Psoas muscle (tissue), 8 donors: ENCODE measurements around the gene CYP2R1. TPM values are rescaled to one million over a fixed set of nuclear protein-coding genes. Genes with fewer than 3 reads are reported as not detected.
"Not testable (repeated sequence)": the region's sequence is repeated elsewhere in the genome, so short reads cannot be mapped to it uniquely, and the experiment has no call there.

Experiments used
- ATAC-seq, 4 donors: fragments of 200-7000 bp; cut with Tn5 transposase; one replicate each; pipeline ENCODE4 v1.9.1; 2020; ENCODE audit warnings: moderate library complexity in 3 of 4, mild to moderate bottlenecking in 2 of 4
- DNase-seq, 2 donors: peaks; one replicate each; pipeline ENCODE4 v3.0.0-alpha.2; 2020
- H3K27ac ChIP-seq: fragments of 200-600 bp; one replicate; pipeline ENCODE4 v1.8.0; 2022
- H3K27me3 ChIP-seq, 3 donors: fragments of 200-600 bp in 1 of 3; one replicate each; pipeline versions ENCODE4 v1.6.1 to v1.8.0; 2013 to 2022; ENCODE audit warnings: low read length in 2 of 3, mild to moderate bottlenecking in 2 of 3, moderate library complexity in 1 of 3; ENCODE audit not compliant: insufficient read depth in 3 of 3
- H3K36me3 ChIP-seq, 2 donors: fragments of 200-600 bp in 1 of 2; one replicate each; pipeline versions ENCODE4 v1.6.1 to v1.8.0; 2013 to 2022; ENCODE audit warnings: low read depth in 1 of 2, mild to moderate bottlenecking in 1 of 2, moderate library complexity in 1 of 2; ENCODE audit not compliant: insufficient read depth in 1 of 2
- H3K4me1 ChIP-seq: fragments of 200-600 bp; one replicate; pipeline ENCODE4 v1.8.0; 2022
- H3K4me3 ChIP-seq: fragments of 200-600 bp; one replicate; pipeline ENCODE4 v1.8.0; 2022; ENCODE audit warnings: mild to moderate bottlenecking
- H3K9me3 ChIP-seq: fragments of 200-600 bp; one replicate; pipeline ENCODE4 v1.8.0; 2022
- WGBS, 3 donors: extraction: QIAGEN DNeasy Blood & Tissue Kit; methylation state at CpG; one replicate each; pipeline versions ENCODE4 v1.1.6 to v1.1.7; 2013; 5-methylcytosine and 5-hydroxymethylcytosine counted together
- intact Hi-C, 2 donors: fragments of 100-400 bp; cut with DNase I; formaldehyde crosslinking; loops; one replicate each; pipeline versions ENCODE4 v1.11.0 to v1.14.2; 2022
- polyA plus RNA-seq, 3 donors: library from polyadenylated mRNA; stranded (reverse); fragments of 200-250 nt; gene quantifications; one replicate each; pipeline ENCODE4 v1.2.3, GENCODE V29; 2013
- total RNA-seq, 4 donors: library from RNA; stranded (reverse); fragmentation: NEBNext Ultra II Directional in 2 of 4; extraction: Animal tissue kit (Norgen Biotek cat#: 25700) in 2 of 4; gene quantifications; one replicate each; pipeline versions ENCODE4 v1.2.1 to v1.2.4, GENCODE V29; 2021 to 2023
- TF ChIP-seq, protein P1 (sequence below): fragments of 200-600 bp; IDR thresholded peaks from one replicate; pipeline ENCODE4 v1.8.0; 2022; ENCODE audit warnings: antibody characterized with exemption
- donor health status: healthy with polysubstance abuse.
- donor health status: DM: no; HTN: no; CAD: no; lungs with moderate emphysema.
- donor health status: Bipolar disorder and iron deficiency.
- donor health status: healthy.
- donor health status: DM: yes; HTN: yes; CAD: no.
- donor health status: DM: no; HTN: no; CAD: no.
- donor health status: DM: no; HTN: no; CAD: no.
- donor health status: DM: yes; HTN: yes; CAD: no.

CYP2R1 gene
- total and polyA plus RNA-seq, 7 donors: 3.1 to 12.6 (median 6.7) TPM

GRCh38 chr11:14875163-14875562 lies 16.9 kb downstream of the CYP2R1 start:
- H3K4me3 ChIP-seq: no peak overlapping the region
- TF ChIP-seq, protein P1, sequence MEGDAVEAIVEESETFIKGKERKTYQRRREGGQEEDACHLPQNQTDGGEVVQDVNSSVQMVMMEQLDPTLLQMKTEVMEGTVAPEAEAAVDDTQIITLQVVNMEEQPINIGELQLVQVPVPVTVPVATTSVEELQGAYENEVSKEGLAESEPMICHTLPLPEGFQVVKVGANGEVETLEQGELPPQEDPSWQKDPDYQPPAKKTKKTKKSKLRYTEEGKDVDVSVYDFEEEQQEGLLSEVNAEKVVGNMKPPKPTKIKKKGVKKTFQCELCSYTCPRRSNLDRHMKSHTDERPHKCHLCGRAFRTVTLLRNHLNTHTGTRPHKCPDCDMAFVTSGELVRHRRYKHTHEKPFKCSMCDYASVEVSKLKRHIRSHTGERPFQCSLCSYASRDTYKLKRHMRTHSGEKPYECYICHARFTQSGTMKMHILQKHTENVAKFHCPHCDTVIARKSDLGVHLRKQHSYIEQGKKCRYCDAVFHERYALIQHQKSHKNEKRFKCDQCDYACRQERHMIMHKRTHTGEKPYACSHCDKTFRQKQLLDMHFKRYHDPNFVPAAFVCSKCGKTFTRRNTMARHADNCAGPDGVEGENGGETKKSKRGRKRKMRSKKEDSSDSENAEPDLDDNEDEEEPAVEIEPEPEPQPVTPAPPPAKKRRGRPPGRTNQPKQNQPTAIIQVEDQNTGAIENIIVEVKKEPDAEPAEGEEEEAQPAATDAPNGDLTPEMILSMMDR: no peak
- peaks cover 0 to 42% of the 10 kb centered on the region in 2 donors for H3K36me3 ChIP-seq
- H3K9me3 ChIP-seq: no peaks in the 10 kb centered on the region
- H3K27me3 ChIP-seq: no peaks in the 10 kb centered on the region
- ATAC-seq (no peak), DNase-seq (no peak)
- no peak overlapping the region for H3K27ac ChIP-seq
- no peaks in the 10 kb centered on the region for H3K4me1 ChIP-seq
- WGBS, 3 donors: 95 to 97% (median 96%) methylated on average over 5 of the region's 5 CpGs
- intact Hi-C loops: no loop called here

GRCh38 chr11:14873632-14874031 lies 18.4 kb downstream of the CYP2R1 start:
- DNase-seq (no peak), ATAC-seq (no peak)
- intact Hi-C loops: no loop called here
- Histone ChIP-seq H3K27me3 (no peaks in the 10 kb centered on the region), H3K36me3 (peaks cover 0 to 34% of the 10 kb centered on the region in 2 donors), H3K4me1 (no peaks in the 10 kb centered on the region), H3K9me3 (no peaks in the 10 kb centered on the region), H3K27ac (no peak overlapping the region), H3K4me3 (no peak overlapping the region)
- 92% methylated on average over 4 of the region's 4 CpGs for WGBS, 3 donors
- TF ChIP-seq, protein P1: no peak

- intact Hi-C loops: no loop called here
- TF ChIP-seq, protein P1: no peak
- H3K4me1 ChIP-seq: no peaks in the 10 kb centered on the region
Observed at GRCh38 chr11:14872032-14872431, 20.0 kb downstream of the CYP2R1 start.

GRCh38 chr11:14863775-14864174 lies 28.3 kb downstream of the CYP2R1 start:
- 94 to 97% (median 95%) methylated on average over 4 of the region's 4 CpGs for WGBS, 3 donors
- H3K36me3 ChIP-seq, DNase-seq, H3K27me3 ChIP-seq, intact Hi-C loops, ATAC-seq, H3K9me3 ChIP-seq, H3K4me1 ChIP-seq, H3K4me3 ChIP-seq, H3K27ac ChIP-seq: not testable (repeated sequence)

More at GRCh38 chr11:14872032-14872431, 20.0 kb downstream of the CYP2R1 start:
- Histone ChIP-seq H3K36me3 (peaks cover 0 to 18% of the 10 kb centered on the region in 2 donors), H3K27ac (no peak overlapping the region), H3K27me3 (no peaks in the 10 kb centered on the region), H3K9me3 (no peaks in the 10 kb centered on the region), H3K4me3 (no peak overlapping the region)
- DNase-seq (no peak), ATAC-seq (no peak)

DNA sequence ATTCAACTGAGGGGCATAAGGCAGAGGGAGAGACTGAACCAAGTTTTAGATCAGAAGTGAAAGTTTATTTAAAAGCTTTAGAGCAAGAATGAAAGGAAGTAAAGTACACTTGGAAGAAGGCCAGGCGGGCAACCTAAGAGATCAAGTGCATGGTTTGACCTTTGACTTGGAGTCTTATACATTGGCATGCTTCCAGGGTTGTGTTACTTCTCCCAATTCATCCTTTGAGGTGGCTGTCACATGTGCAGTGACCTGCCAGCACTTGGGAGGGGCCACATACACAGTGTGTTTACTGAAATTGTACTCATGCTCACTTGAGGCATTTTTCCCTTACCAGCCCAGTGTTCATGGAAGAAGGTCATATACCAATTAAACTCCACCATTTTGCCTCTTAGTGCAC lies 30.4 kb downstream of the CYP2R1 start:
- H3K4me1 ChIP-seq: no peaks in the 10 kb centered on the region
- H3K27ac ChIP-seq: no peak overlapping the region
- intact Hi-C loops: no loop called here
- H3K9me3 ChIP-seq: no peaks in the 10 kb centered on the region
- no peak overlapping the region for H3K4me3 ChIP-seq
- ATAC-seq: no peak
- no peaks in the 10 kb centered on the region for H3K36me3 ChIP-seq
- H3K27me3 ChIP-seq: no peaks in the 10 kb centered on the region
- no peak for DNase-seq
- 91 to 96% (median 95%) methylated on average over 1 of the region's 1 CpG for WGBS, 3 donors
- TF ChIP-seq, protein P1: no peak
